Mucosa of descending colon (tissue), 3 donors: ENCODE data around the gene COL18A1. TPM values are rescaled to one million over a fixed set of nuclear protein-coding genes. Genes with fewer than 3 reads are reported as not detected.
A peak's percentile ranks its signal among the peaks of the same experiment; 100 is the strongest.

Experiments used
- ATAC-seq: fragments of 200-7000 bp; cut with Tn5 transposase; one replicate; pipeline ENCODE4 v1.9.1; 2020; ENCODE audit warnings: mild to moderate bottlenecking, moderate library complexity
- DNase-seq, 3 donors: peaks; one replicate each; pipeline ENCODE4 v3.0.0-alpha.2; 2020
- H3K36me3 ChIP-seq: fragments of 200-600 bp; one replicate; pipeline ENCODE4 v1.8.0; 2021; ENCODE audit warnings: low read depth, mild to moderate bottlenecking
- H3K4me1 ChIP-seq: fragments of 200-600 bp; one replicate; pipeline ENCODE4 v1.8.0; 2021; ENCODE audit warnings: low read depth, mild to moderate bottlenecking
- H3K4me3 ChIP-seq: fragments of 200-600 bp; one replicate; pipeline ENCODE4 v1.8.0; 2021; ENCODE audit warnings: mild to moderate bottlenecking
- H3K9me3 ChIP-seq: fragments of 200-600 bp; one replicate; pipeline ENCODE4 v1.8.0; 2021; ENCODE audit warnings: mild to moderate bottlenecking
- CTCF ChIP-seq: fragments of 200-600 bp; IDR thresholded peaks from one replicate; pipeline ENCODE4 v1.8.0; 2022; ENCODE audit warnings: antibody characterized with exemption, mild to moderate bottlenecking
- intact Hi-C, 2 donors: fragments of 100-400 bp; cut with DNase I in 1 of 2; cut with micrococcal nuclease in 1 of 2; formaldehyde crosslinking; loops; one replicate each; pipeline versions ENCODE4 v1.11.0 to v1.11.1; 2022; cut with DNase I, micrococcal nuclease
- total RNA-seq, 3 donors: library from RNA; stranded (reverse); fragmentation: NEBNext Ultra II Directional in 2 of 3; extraction: Animal tissue kit (Norgen Biotek cat#: 25700) in 2 of 3; gene quantifications; one replicate each; pipeline versions ENCODE4 v1.2.1 to v1.2.4, GENCODE V29; 2021 to 2023
- donor health status: DM: no; HTN: no; CAD: no; lungs with moderate emphysema.
- donor health status: DM: no; HTN: no; CAD: no.
- donor health status: DM: no; HTN: yes; CAD: no.

COL18A1 gene
- total RNA-seq, 3 donors from 2014 or later, result 4.6 to 46.9 (median 21.3) TPM

DNA sequence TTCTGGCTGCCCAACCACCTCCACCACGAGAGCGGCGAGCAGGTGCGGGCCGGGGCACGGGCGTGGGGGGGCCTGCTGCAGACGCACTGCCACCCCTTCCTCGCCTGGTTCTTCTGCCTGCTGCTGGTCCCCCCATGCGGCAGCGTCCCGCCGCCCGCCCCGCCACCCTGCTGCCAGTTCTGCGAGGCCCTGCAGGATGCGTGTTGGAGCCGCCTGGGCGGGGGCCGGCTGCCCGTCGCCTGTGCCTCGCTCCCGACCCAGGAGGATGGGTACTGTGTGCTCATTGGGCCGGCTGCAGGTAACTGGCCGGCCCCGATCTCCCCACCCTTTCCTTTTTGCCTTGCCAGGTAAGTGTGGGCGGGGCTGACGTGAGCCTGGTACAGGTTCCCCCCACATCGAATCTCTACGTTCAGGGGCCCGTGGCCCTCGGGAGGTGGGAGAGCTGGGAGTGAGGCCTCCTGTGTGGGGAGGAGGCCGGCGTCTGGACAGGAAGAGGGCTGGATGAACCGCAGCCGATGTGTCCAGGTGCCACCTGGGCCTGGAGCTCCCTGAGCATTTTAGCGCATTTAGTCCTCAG is 51.7 kb downstream of the COL18A1 start:
- no peaks in the 10 kb centered on the region for H3K4me1 ChIP-seq

GRCh38 chr21:45457161-45457831 is 52.3 kb downstream of the COL18A1 start:
- H3K36me3 ChIP-seq, result no peaks in the 10 kb centered on the region
- no peak for TF ChIP-seq CTCF
- intact Hi-C loops, result no loop called here
- ATAC-seq (no peak), DNase-seq (peak in 1 of 3 donors; percentile 40)
- H3K4me1 ChIP-seq, result no peaks in the 10 kb centered on the region
- no peaks in the 10 kb centered on the region for H3K9me3 ChIP-seq
- no peak overlapping the region for H3K4me3 ChIP-seq

More for the DNA sequence above, 51.7 kb downstream of the COL18A1 start:
- TF ChIP-seq CTCF, result no peak
- no peak overlapping the region for H3K4me3 ChIP-seq
- intact Hi-C loops, result no loop called here
- DNase-seq (peak in 2 of 3 donors; percentile 19 to 44), ATAC-seq (no peak)
- H3K36me3 ChIP-seq, result no peaks in the 10 kb centered on the region
- no peaks in the 10 kb centered on the region for H3K9me3 ChIP-seq

DNA sequence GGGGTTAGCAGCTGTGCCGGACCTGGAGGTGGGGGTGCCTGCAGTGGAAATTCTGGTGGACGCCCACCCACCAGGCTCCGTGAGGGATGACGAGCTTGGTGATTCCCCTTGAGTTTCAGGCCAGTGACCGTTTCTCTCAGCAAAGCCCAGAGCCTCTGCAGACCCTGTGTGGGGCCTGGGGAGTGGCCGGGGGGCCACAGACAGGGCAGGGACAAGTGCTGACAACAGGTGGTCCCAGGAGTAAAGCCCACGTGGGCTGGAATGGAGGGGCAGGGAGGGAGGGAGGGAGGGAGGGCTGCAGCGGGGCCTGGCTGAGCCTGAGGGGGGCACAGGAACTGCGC is 52.8 kb downstream of the COL18A1 start:
- intact Hi-C loops, result no loop called here
- no peaks in the 10 kb centered on the region for H3K4me1 ChIP-seq
- no peak for ATAC-seq

DNA sequence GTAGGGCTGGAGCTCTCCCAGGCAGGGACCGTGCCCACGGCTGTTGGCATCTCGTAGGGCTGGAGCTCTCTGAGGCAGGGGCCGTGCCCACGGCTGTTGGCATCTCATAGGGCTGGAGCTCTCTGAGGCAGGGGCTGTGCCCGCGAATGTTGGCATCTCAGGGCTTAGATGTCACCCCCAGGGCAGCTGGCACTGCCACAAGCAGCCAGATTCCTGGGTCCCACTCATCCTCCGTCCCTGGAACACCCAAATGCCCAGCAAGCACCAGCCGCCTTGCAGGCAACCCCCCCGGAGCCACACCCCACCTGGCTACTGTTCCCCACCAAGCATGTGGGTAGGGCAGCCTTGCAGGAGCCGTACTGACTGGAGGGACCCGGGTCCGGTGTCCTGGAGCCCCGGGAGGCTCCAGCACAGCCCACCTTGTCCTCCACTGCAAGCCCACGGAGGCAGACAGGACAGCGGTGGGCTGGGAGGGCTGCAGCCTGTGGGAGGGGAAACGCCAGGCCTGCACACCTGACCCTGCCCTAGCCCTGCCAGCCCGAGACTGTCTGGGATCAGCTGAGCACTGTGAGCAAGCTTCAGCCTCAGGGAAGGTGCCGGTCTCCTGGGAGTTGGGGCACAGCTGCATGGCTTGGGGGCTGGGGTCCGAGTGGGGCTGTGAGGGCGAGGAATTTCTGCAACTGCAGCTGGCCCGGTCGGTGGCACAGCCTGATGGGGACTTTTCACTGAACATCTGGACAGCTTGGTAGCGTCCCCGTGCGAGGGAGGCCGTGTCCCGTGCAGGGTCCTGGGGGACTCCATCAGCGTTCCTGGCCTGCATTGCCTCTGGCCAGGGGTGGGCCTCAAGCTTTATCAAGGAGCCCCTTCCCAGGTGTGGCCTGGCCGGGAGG is 53.6 kb downstream of the COL18A1 start:
- Histone ChIP-seq H3K9me3 (no peaks in the 10 kb centered on the region), H3K4me3 (no peak overlapping the region), H3K4me1 (no peaks in the 10 kb centered on the region), H3K36me3 (no peaks in the 10 kb centered on the region)
- peak in 1 of 3 donors; percentile 31 for DNase-seq
- intact Hi-C loops, result no loop called here
- TF ChIP-seq CTCF, result no peak
- no peak for ATAC-seq

More for the DNA sequence above, 52.8 kb downstream of the COL18A1 start:
- no peaks in the 10 kb centered on the region for H3K36me3 ChIP-seq
- H3K4me3 ChIP-seq, result no peak overlapping the region
- DNase-seq, result peak in 1 of 3 donors; percentile 17
- H3K9me3 ChIP-seq, result no peaks in the 10 kb centered on the region
- no peak for TF ChIP-seq CTCF

DNA sequence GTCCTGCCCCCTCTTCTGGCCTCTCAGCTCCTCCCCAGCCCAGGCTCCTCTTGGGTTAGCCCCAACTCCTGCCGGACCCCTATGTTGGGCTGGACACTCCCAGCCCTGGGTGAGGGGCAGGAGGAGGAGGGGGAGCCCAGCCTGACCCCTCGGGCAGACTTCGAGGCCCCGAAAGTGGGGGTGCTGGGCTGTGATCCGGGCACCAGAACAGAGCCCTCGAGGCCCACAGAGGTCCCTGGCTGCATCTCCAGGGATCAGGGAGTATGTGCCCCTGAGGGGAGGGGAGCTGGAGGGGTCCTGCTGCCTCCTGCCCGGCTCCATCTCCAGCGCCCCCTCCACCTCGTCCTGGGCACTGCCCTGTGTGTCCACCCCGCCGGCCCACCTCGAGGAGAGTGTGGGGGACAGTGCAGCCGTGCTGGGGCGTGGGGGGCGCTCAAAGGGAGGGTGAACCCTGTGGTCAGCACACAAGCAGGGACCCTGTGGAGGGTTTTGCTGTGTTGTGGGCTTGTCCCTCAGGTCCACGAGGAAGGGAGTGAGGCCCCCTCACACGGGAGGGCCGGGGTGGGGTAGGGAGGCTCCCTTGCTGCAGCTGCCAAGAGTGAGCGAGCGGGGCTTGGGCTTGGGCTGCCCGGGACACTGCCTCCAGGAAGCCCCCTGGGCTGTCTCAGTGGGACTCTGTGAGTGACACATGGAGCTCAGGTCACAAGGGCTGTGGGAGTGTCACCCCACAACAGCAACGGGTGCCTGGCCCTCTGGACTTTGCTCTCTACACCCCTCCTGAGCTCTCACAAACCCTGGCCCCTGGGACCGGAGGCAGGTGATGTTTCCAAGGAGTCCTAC is 54.4 kb downstream of the COL18A1 start:
- no peak for TF ChIP-seq CTCF
- no peaks in the 10 kb centered on the region for H3K4me1 ChIP-seq
- intact Hi-C loops, result no loop called here
- ATAC-seq (no peak), DNase-seq (peak in 1 of 3 donors; percentile 33)
- no peaks in the 10 kb centered on the region for H3K36me3 ChIP-seq
- H3K9me3 ChIP-seq, result no peaks in the 10 kb centered on the region
- no peak overlapping the region for H3K4me3 ChIP-seq
